ENCODE results near the gene MGLL.

The MGLL gene

GRCh38 chr3:127666676-127667075 lies 155.6 kb downstream of the MGLL start:
- no peak for DNase-seq (ENCODE audit: low spot score)
- no peak for TF ChIP-seq CTCF (IDR thresholded peaks at IDR 0.05; ENCODE audit: extremely low read depth, missing control alignments)

DNA sequence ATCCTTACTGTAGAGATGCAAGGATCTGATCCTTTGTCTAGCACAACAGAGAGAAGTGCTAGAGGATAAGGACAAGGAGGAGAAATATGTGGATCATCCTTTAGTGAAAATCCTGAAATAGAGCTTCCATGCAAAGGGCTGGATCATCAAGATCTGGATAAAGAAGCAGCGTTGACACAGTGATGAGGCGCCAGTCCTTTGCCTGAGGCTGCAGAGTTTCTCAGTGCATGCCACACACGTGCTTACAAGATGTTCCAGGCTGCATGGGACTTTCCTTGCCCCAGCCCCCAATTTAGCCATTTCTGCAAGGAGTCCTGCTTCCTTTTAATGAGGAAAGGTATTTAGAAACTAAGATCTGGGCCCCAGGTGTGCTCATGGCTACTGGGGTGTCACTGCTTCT lies 156.7 kb downstream of the MGLL start:
- no peak for TF ChIP-seq CTCF (IDR thresholded peaks at IDR 0.05; ENCODE audit: extremely low read depth, missing control alignments)
- no peak for DNase-seq (ENCODE audit: low spot score)

DNA sequence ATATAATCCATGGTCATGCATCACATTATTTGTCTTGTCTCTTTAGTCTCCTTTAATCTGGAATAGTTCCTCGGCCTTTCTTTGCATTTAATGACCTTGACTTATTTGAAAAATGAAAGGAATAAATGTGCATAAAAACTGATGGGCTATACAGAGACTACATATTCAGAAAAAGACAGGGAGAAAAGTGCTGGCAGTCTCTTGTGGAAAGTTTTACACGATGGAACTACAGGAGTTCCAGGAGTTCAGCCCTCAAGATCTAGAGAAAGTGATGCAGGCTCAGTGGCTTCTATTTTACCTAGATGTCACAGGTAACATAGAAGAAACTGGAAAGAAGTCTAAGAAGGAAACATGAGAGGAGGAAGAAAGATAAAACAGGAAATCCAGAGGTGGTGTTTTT lies 157.2 kb downstream of the MGLL start:
- no peak for DNase-seq (ENCODE audit: low spot score)
- TF ChIP-seq CTCF (IDR thresholded peaks at IDR 0.05; ENCODE audit: extremely low read depth, missing control alignments) = no peak

GRCh38 chr3:127663151-127663550 lies 159.2 kb downstream of the MGLL start:
- DNase-seq (ENCODE audit: low spot score) = no peak
- TF ChIP-seq CTCF (IDR thresholded peaks at IDR 0.05; ENCODE audit: extremely low read depth, missing control alignments) = no peak

DNA sequence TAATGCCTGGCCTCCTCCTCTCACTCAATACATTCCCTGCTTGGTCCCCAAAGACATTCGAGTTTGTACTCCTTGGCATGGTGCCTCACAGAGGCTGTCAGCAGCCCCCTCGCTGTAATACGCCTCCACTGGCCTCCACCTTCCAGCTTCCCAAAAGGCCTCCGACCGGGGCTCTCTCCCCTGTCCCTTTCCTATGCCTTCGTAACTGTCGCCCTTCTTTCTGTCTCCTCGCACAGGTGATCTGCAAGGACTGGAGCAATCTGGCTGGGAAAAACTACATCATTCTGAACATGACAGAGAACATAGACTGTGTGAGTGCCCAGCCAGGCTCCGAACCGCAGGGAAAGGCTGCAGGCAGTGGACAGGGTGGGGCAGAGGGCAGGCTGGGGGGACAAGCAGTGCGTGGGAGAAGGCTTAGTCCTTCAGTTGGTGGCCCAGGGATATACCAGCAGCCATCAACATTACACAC lies 160.3 kb downstream of the MGLL start:
- TF ChIP-seq CTCF (IDR thresholded peaks at IDR 0.05; ENCODE audit: extremely low read depth, missing control alignments) = no peak
- DNase-seq (ENCODE audit: low spot score) = no peak

- no peak for TF ChIP-seq CTCF (IDR thresholded peaks at IDR 0.05; ENCODE audit: extremely low read depth, missing control alignments)
- DNase-seq (ENCODE audit: low spot score) = no peak
These were observed 160.7 kb downstream of the MGLL start for GRCh38 chr3:127661600-127661999.

- no peak for DNase-seq (ENCODE audit: low spot score)
- no peak for TF ChIP-seq CTCF (IDR thresholded peaks at IDR 0.05; ENCODE audit: extremely low read depth, missing control alignments)
These were observed 161.6 kb downstream of the MGLL start for GRCh38 chr3:127660621-127661251.

Data from GM20000 (cell line).